HG03432 (cell line): Measurements from ENCODE around the gene PRKG1.

Experiments
- ATAC-seq: cut with Tn5 transposase; IDR thresholded peaks from one replicate; pipeline ENCODE4 v1.9.1; 2021; ENCODE audit warnings: mild to moderate bottlenecking, moderate library complexity; ENCODE audit not compliant: unreplicated experiment

PRKG1 gene

GRCh38 chr10:52316500-52316899 lies 1242.2 kb downstream of the PRKG1 start:
- ATAC-seq, result no peak

GRCh38 chr10:52318136-52318701 lies 1243.9 kb downstream of the PRKG1 start:
- ATAC-seq, result no peak

- ATAC-seq, result no peak
Measured at GRCh38 chr10:52318822-52319464, 1244.7 kb downstream of the PRKG1 start.

- no peak for ATAC-seq
Measured at GRCh38 chr10:52319926-52320325, 1245.6 kb downstream of the PRKG1 start.

- ATAC-seq, result no peak
Measured at GRCh38 chr10:52322323-52322722, 1248.0 kb downstream of the PRKG1 start.

- ATAC-seq, result no peak
Measured at GRCh38 chr10:52322936-52323335, 1248.6 kb downstream of the PRKG1 start.

GRCh38 chr10:52326382-52326781 lies 1252.1 kb downstream of the PRKG1 start:
- ATAC-seq, result no peak

GRCh38 chr10:52331638-52332364 lies 1257.5 kb downstream of the PRKG1 start:
- no peak for ATAC-seq

- no peak for ATAC-seq
Measured at GRCh38 chr10:52332815-52333214, 1258.5 kb downstream of the PRKG1 start.

- ATAC-seq, result no peak
Measured at GRCh38 chr10:52334595-52334994, 1260.3 kb downstream of the PRKG1 start.

GRCh38 chr10:52335665-52336064 lies 1261.4 kb downstream of the PRKG1 start:
- no peak for ATAC-seq

GRCh38 chr10:52337225-52337624 lies 1262.9 kb downstream of the PRKG1 start:
- no peak for ATAC-seq

GRCh38 chr10:52343439-52343838 lies 1269.2 kb downstream of the PRKG1 start:
- no peak for ATAC-seq

- ATAC-seq, result no peak
Measured at GRCh38 chr10:52346394-52347326, 1272.4 kb downstream of the PRKG1 start.

GRCh38 chr10:52347327-52347667 lies 1273.0 kb downstream of the PRKG1 start:
- no peak for ATAC-seq
